Activated naive CD4-positive, alpha-beta T cell treated with anti-CD3 and anti-CD28 coated beads, Interleukin-2, amount 50 U/mL, for 72 hours (primary cell): Measurements from ENCODE around the gene PPP1R15A. TPM values are rescaled to one million over a fixed set of nuclear protein-coding genes. Genes with fewer than 3 reads are reported as not detected.
"Not testable (repeated sequence)": the region's sequence is repeated elsewhere in the genome, so short reads cannot be mapped to it uniquely, and the experiment has no call there.

Experiments used
- ATAC-seq, 2 donors: fragments of 150-1000 bp; cut with Tn5 transposase; 2 replicates each; pipeline ENCODE4 v1.10.0; 2021; ENCODE audit warnings: mild to moderate bottlenecking in 2 of 2, moderate library complexity in 2 of 2
- DNase-seq, 2 donors: peaks; one replicate each; pipeline ENCODE4 v3.0.0; 2021 to 2022; ENCODE audit warnings: low spot score in 2 of 2
- H3K27ac Mint-ChIP-seq, 2 donors: one replicate each; pipeline ENCODE4 v1.8.0; 2022; ENCODE audit warnings: mild to moderate bottlenecking in 2 of 2, mixed read lengths in 2 of 2
- H3K36me3 Mint-ChIP-seq, 2 donors: one replicate each; pipeline ENCODE4 v1.8.0; 2022; ENCODE audit warnings: mixed read lengths in 2 of 2
- H3K9me3 Mint-ChIP-seq, 2 donors: one replicate each; pipeline ENCODE4 v1.8.0; 2022; ENCODE audit warnings: mixed read lengths in 2 of 2
- total RNA-seq, 2 donors: library from RNA; stranded (reverse); gene quantifications; one replicate each; pipeline ENCODE4 v1.2.3, GENCODE V29; 2022

The PPP1R15A gene
- 100 to 1,000 TPM in 1 of 2 donors, 10 to 100 TPM in 1; 93.1 to 133 TPM for total RNA-seq

DNA sequence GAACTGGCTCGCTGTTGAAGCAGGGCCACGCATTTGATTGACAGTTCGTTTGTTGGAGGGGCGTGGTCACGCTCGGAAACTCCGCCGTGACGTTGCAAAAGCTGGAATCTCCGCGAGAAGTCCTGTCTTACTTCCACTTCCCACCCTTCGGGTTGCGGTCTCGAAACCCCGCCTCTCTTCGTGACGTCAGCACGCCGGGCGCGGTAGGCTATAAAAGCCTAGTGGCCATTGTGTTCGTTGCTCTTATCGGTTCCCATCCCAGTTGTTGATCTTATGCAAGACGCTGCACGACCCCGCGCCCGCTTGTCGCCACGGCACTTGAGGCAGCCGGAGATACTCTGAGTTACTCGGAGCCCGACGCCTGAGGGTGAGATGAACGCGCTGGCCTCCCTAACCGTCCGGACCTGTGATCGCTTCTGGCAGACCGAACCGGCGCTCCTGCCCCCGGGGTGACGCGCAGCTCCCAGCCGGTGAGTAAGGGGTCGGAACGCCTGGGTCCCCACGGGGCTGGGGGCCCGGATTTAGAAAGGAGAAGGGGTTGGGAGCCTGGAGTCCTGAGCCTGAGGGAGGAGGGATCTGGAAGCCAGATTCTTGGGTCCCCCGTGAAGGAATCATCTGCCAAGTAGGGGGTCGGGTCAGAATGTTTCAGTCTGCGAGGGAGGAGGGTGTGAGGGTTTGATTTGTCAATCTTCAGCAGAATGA lies at the start of gene PPP1R15A:
Gene PPP1R15A (plus strand): TSS at position 240 of the 702 bp plus-strand sequence. CDS start 813 bp downstream, outside the sequence.
- peak; percentile 36 to 39 for ATAC-seq
- no peaks in the 10 kb centered on the region for H3K9me3 Mint-ChIP-seq
- peaks cover 36 to 47% of the 10 kb centered on the region in 2 donors for H3K36me3 Mint-ChIP-seq
- DNase-seq: peak; percentile 98
- peak within 1 kb of the TSS; percentile 100 for H3K27ac Mint-ChIP-seq

DNA sequence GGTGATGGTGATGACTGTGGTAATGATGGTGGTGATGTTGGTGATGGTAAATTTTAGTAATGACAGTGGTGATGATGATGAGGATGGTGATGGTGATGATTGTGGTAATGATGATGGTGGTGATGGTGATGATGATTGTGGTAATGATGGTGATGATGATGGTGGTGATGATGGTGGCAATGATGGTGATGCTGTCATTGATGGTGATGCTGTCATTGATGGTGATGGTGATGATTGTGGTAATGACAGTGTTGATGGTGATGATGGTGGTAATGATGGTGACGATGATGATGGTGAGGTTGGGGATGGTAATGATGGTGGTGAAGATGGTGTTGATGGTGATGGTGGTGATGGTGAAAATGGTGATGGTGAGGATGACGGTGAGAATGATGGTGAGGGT lies 49.7 kb upstream of the PPP1R15A start:
- Mint-ChIP-seq H3K36me3 (no peaks in the 10 kb centered on the region), H3K9me3 (no peaks in the 10 kb centered on the region), H3K27ac (no peak overlapping the region)
- DNase-seq (no peak), ATAC-seq (no peak)

DNA sequence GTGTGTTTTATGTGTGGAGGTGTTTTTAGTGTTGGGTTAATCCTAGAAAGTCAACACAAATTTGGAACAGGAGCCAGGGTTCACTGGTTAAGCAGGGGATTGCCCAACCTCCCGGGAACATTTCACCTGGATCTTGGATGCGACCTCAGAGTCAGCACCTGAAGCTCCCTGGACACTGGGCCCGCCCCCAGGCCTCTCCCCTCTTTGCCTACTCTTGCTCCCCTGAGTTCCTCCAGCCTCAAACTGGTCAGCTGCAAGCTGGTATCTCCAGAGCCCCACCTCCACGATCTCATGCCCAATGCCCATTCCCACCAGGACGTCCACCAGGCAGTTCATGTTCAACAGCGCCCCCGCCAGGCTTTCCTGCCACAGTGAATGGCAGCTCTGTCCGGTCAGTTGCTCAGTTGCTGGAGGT lies 45.6 kb upstream of the PPP1R15A start:
- no peak for ATAC-seq
- Mint-ChIP-seq H3K9me3 (no peaks in the 10 kb centered on the region), H3K36me3 (no peaks in the 10 kb centered on the region), H3K27ac (no peak overlapping the region)
- no peak for DNase-seq

DNA sequence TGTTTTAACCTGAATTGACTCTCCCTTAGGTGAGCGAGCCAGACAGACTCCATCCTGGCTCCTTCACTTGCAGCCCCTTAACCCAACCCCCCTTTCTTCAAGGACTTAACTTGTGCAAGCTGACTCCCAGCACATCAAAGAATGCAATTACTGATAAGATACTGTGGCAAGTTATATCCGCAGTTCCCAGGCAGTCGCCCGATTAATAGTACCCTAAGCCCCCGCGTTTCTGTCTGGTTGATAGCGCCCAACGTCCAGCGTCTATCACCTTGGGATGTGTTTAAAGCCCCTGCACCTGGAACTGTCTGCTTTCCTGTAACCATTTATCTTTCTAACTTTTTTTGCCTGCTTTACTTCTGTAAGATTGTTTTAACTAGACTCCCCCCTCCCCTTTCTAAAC lies 42.1 kb upstream of the PPP1R15A start:
- DNase-seq: no peak
- Mint-ChIP-seq H3K27ac (no peak overlapping the region), H3K36me3 (no peaks in the 10 kb centered on the region), H3K9me3 (no peaks in the 10 kb centered on the region)
- ATAC-seq: no peak

DNA sequence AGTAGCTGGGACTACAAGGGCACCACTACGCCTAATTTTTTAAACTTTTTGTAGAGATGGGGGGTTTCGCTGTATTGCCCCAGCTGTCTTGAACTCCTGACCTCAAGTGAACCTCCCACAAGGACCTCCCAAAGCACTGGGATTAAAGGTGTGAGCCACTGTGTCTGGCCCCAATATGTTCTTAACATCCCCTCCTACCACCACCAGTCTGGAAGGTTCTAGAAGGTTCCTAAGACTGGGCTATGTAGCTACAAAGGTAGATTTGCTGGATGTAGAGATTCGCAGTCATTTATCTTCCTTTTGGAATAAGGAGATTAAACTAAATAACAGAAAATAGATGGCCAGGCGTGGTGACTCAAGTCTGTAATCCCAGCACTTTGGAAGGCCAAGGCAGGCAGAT lies 41.3 kb upstream of the PPP1R15A start:
- no peaks in the 10 kb centered on the region for H3K9me3 Mint-ChIP-seq
- H3K36me3 Mint-ChIP-seq: no peaks in the 10 kb centered on the region
- H3K27ac Mint-ChIP-seq: no peak overlapping the region
- ATAC-seq (no peak), DNase-seq (no peak)

- H3K36me3 Mint-ChIP-seq: no peaks in the 10 kb centered on the region
Observed at GRCh38 chr19:48833049-48833448, 39.2 kb upstream of the PPP1R15A start.

DNA sequence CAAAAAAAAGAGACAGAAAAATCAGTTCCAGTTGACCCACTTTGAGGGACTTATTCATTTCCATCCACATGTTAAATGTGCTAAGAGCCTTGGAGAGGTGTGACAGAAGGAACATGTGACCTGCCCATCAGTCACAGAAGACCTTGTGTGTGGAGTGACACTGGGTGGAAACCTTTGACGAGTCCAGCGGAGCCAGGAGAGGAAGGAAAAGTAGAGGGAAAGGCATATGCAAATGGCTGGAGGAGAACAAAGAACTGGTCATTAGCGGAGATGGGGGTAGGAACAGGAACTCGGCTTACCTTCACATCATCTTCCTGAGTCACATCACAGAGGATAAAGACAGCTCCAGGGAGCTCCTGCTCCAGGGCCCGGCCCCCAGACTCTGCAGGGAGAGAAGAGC lies 38.2 kb upstream of the PPP1R15A start:
- ATAC-seq (no peak), DNase-seq (no peak)
- no peaks in the 10 kb centered on the region for H3K9me3 Mint-ChIP-seq
- H3K27ac Mint-ChIP-seq: peak overlapping the region; percentile 54 to 58
- H3K36me3 Mint-ChIP-seq: no peaks in the 10 kb centered on the region

More at GRCh38 chr19:48833049-48833448, 39.2 kb upstream of the PPP1R15A start:
- no peak for DNase-seq
- ATAC-seq: no peak
- Mint-ChIP-seq H3K9me3 (no peaks in the 10 kb centered on the region), H3K27ac (peak overlapping the region in 1 of 2 donors; percentile 58)

- ATAC-seq (peak; percentile 94 to 98), DNase-seq (peak; percentile 92 to 98)
- H3K27ac Mint-ChIP-seq: peak overlapping the region; percentile 38 to 74
- H3K9me3 Mint-ChIP-seq: no peaks in the 10 kb centered on the region
- H3K36me3 Mint-ChIP-seq: no peaks in the 10 kb centered on the region
Observed at GRCh38 chr19:48835734-48836088, 36.5 kb upstream of the PPP1R15A start.

DNA sequence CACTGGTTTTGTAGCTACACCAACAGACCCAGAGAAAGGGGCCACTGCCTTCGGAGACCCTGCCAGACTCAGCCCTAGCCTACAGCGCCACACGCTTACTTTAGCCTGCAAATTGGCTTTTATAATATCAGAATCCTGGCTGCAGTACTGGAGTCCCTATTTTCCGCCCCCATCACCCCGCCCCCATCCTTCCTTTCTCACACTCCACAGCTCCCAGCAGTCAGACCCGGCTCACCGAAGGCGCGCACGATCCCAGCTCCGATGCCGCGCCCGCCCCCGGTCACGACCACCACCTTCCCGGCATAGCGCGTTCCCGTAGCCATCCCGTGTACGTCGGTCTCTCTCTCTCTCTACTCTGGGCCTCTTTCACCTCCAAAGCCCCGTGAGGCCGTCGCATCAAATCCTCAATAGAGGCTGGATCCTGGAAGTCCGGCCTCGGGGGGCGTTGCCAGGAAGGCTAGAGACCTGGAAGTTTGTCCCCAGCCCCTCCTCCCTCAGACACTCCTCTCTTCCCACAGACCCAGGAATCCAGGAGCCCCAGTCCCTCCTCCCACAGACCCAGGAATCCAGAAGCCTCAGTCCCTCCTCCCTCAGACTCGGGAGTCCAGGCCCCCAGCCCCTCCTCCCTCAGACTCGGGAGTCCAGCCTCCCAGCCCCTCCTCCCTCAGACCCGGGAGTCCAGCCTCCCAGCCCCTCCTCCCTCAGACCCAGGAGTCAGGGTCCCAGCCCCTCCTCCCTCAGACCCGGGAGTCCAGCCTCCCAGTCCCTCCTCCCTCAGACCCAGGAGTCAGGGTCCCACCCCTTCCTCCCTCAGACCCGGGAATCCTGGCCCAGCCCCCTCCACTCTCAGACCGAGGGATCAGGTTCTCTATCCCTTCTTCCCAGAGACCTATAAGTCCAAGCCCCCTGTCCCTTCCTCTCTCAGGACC lies 35.9 kb upstream of the PPP1R15A start, which contains the start of gene HSD17B14:
Gene HSD17B14 (minus strand): TSS at position 403 of the 929 bp plus-strand sequence. CDS start 80 bp downstream, at position 323.
- Mint-ChIP-seq H3K36me3 (no peaks in the 10 kb centered on the region), H3K27ac (peak within 1 kb of the TSS; percentile 38 to 75), H3K9me3 (no peaks in the 10 kb centered on the region)
- ATAC-seq (peak in 1 of 2 donors; percentile 42), DNase-seq (no peak)

- DNase-seq (peak; percentile 61 to 82), ATAC-seq (peak; percentile 47 to 87)
- Mint-ChIP-seq H3K36me3 (no peaks in the 10 kb centered on the region), H3K9me3 (no peaks in the 10 kb centered on the region), H3K27ac (peak overlapping the region; percentile 38 to 75)
Observed at GRCh38 chr19:48837051-48837524, 35.1 kb upstream of the PPP1R15A start.

GRCh38 chr19:48837687-48838086 lies 34.5 kb upstream of the PPP1R15A start:
- ATAC-seq (no peak), DNase-seq (no peak)
- Mint-ChIP-seq H3K36me3 (no peaks in the 10 kb centered on the region), H3K9me3 (no peaks in the 10 kb centered on the region), H3K27ac (peak overlapping the region in 1 of 2 donors; percentile 39)

DNA sequence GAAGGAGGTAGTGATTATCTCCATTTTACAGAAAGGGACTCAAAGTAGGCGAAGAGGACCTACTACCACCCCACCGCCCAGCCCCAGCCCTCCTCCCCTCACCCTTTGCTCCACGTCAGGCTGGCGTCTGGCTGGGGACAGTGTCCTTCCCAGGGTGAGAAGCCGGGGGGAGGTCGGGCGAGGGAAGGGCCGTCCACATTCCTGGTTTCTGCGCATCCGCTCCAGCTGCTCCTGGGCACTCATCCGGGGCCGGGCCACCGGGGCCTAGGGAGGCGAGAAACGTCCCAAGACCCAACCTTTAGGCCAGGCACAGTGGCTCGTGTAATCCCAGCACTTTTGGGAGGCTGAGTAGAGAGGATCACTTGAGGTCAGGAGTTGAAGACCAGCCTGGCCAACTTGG lies 31.2 kb upstream of the PPP1R15A start:
- ATAC-seq (no peak), DNase-seq (no peak)
- Mint-ChIP-seq H3K36me3 (no peaks in the 10 kb centered on the region), H3K9me3 (no peaks in the 10 kb centered on the region), H3K27ac (no peak overlapping the region)

GRCh38 chr19:48841571-48841970 lies 30.6 kb upstream of the PPP1R15A start:
- no peak overlapping the region for H3K27ac Mint-ChIP-seq
- no peaks in the 10 kb centered on the region for H3K36me3 Mint-ChIP-seq
- no peaks in the 10 kb centered on the region for H3K9me3 Mint-ChIP-seq
- ATAC-seq (no peak), DNase-seq (no peak)

- ATAC-seq (peak; percentile 62 to 75), DNase-seq (peak in 1 of 2 donors; percentile 65)
- Mint-ChIP-seq H3K36me3 (no peaks in the 10 kb centered on the region), H3K9me3 (no peaks in the 10 kb centered on the region), H3K27ac (peak overlapping the region; percentile 12 to 73)
Observed at GRCh38 chr19:48842789-48843162, 29.4 kb upstream of the PPP1R15A start.

GRCh38 chr19:48844472-48844871 lies 27.7 kb upstream of the PPP1R15A start:
- Mint-ChIP-seq H3K9me3 (no peaks in the 10 kb centered on the region), H3K36me3 (no peaks in the 10 kb centered on the region), H3K27ac (no peak overlapping the region)
- peak; percentile 29 to 57 for ATAC-seq
- no peak for DNase-seq

DNA sequence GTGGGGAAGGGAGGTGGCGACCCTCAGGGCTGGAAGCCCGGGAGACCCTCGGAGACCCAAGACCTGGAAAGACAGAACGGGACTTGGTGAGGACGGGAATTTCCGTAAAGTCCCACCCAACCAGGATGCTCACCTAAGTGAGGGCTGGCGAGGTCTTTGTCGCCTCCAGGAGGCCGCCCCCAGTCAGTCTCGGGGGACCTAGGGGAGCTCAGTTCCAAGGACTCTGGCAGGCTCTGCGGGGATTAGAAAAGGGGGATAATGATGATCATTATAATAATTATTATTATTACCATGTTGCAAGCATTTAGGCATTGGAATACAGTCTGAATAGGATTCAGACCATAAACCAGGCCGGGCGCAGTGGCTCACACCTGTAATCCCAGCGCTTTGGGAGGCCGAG lies 26.8 kb upstream of the PPP1R15A start:
- no peak for DNase-seq
- ATAC-seq: no peak
- Mint-ChIP-seq H3K9me3 (no peaks in the 10 kb centered on the region), H3K27ac (no peak overlapping the region), H3K36me3 (no peaks in the 10 kb centered on the region)

GRCh38 chr19:48846659-48847058 lies 25.6 kb upstream of the PPP1R15A start:
- not testable (repeated sequence) for DNase-seq

More at GRCh38 chr19:48846659-48847058, 25.6 kb upstream of the PPP1R15A start:
- ATAC-seq, H3K9me3 Mint-ChIP-seq, H3K27ac Mint-ChIP-seq, H3K36me3 Mint-ChIP-seq: not testable (repeated sequence)
